WTC11 (cell line): Measurements from ENCODE around the gene MYLK. TPM values are rescaled to one million over a fixed set of nuclear protein-coding genes. Genes with fewer than 3 reads are reported as not detected.

Experiments used
- ATAC-seq: fragments of 200-7000 bp; cut with Tn5 transposase; 2 replicates; pipeline ENCODE4 v1.10.0; 2021; ENCODE audit warnings: mild to moderate bottlenecking, moderate library complexity
- CTCF ChIA-PET: fragments of 300-600 bp; sonication (Branson Sonifier 250); formaldehyde crosslinking; loops from one replicate; lab custom pipeline; 2021; ENCODE audit warnings: antibody characterized with exemption; lab: Charles Lee
- POLR2A ChIA-PET: fragments of 350-600 bp; sonication (Branson Sonifier 250); formaldehyde crosslinking; loops from one replicate; lab custom pipeline; 2021; ENCODE audit warnings: antibody characterized with exemption; lab: Charles Lee
- DNase-seq: peaks from one replicate; pipeline ENCODE4 v3.0.0; 2021; ENCODE audit warnings: low spot score
- H3K27ac Mint-ChIP-seq: 2 replicates; pipeline ENCODE4 v1.8.0; 2021; ENCODE audit warnings: mixed read lengths
- H3K27me3 Mint-ChIP-seq: 2 replicates; pipeline ENCODE4 v1.8.0; 2021; ENCODE audit warnings: low read depth, mild to moderate bottlenecking, moderate library complexity, mixed read lengths
- H3K36me3 Mint-ChIP-seq: 2 replicates; pipeline ENCODE4 v1.8.0; 2021; ENCODE audit warnings: mixed read lengths
- H3K4me1 Mint-ChIP-seq: 2 replicates; pipeline ENCODE4 v1.8.0; 2022; ENCODE audit warnings: mixed read lengths
- H3K4me3 Mint-ChIP-seq: 2 replicates; pipeline ENCODE4 v1.8.0; 2021; ENCODE audit warnings: mild to moderate bottlenecking, moderate library complexity, mixed read lengths
- H3K9me3 Mint-ChIP-seq: 2 replicates; pipeline ENCODE4 v1.8.0; 2021; ENCODE audit warnings: mixed read lengths
- AR ChIP-seq: fragments of 250-450 bp; sonication (Bioruptor Pico); IDR thresholded peaks from 2 replicates; pipeline ENCODE4 v1.9.0; 2021; ENCODE audit warnings: mild to moderate bottlenecking
- ATF1 ChIP-seq: sonication (generic); formaldehyde crosslinking; IDR thresholded peaks from 2 replicates; pipeline ENCODE4 v1.8.1; 2023; ENCODE audit warnings: mild to moderate bottlenecking, moderate library complexity, missing genetic modification reagents
- ATF2 ChIP-seq: sonication (generic); formaldehyde crosslinking; IDR thresholded peaks from 2 replicates; pipeline ENCODE4 v1.8.1; 2022; ENCODE audit warnings: low read depth, missing genetic modification reagents, borderline replicate concordance
- ATF6 ChIP-seq: sonication (generic); formaldehyde crosslinking; IDR thresholded peaks from 2 replicates; pipeline ENCODE4 v1.8.1; 2023; ENCODE audit warnings: mild to moderate bottlenecking, missing genetic modification reagents
- IRF1 ChIP-seq: sonication (generic); formaldehyde crosslinking; IDR thresholded peaks from 2 replicates; pipeline ENCODE4 v1.8.0; 2023; ENCODE audit warnings: missing genetic modification reagents
- MLX ChIP-seq: sonication (generic); formaldehyde crosslinking; IDR thresholded peaks from 2 replicates; pipeline ENCODE4 v1.8.1; 2023; ENCODE audit warnings: mild to moderate bottlenecking, missing genetic modification reagents, moderate library complexity
- MXD4 ChIP-seq: fragments of 250-450 bp; sonication (Bioruptor Pico); IDR thresholded peaks from 2 replicates; pipeline ENCODE4 v1.8.0; 2021; ENCODE audit warnings: mild to moderate bottlenecking, moderate library complexity, borderline replicate concordance
- NR2C2 ChIP-seq: sonication (generic); formaldehyde crosslinking; IDR thresholded peaks from 2 replicates; pipeline ENCODE4 v1.8.0; 2022; ENCODE audit warnings: mild to moderate bottlenecking, missing genetic modification reagents
- PRDM15 ChIP-seq: sonication (generic); formaldehyde crosslinking; IDR thresholded peaks from 2 replicates; pipeline ENCODE4 v1.8.0; 2022; ENCODE audit warnings: missing genetic modification reagents
- RELA ChIP-seq: sonication (generic); formaldehyde crosslinking; IDR thresholded peaks from 2 replicates; pipeline ENCODE4 v1.8.1; 2022; ENCODE audit warnings: missing genetic modification reagents, mild to moderate bottlenecking, borderline replicate concordance
- SOX15 ChIP-seq: fragments of 250-450 bp; sonication (Bioruptor Pico); IDR thresholded peaks from 2 replicates; pipeline ENCODE4 v1.9.0; 2021; ENCODE audit warnings: mild to moderate bottlenecking
- ZNF219 ChIP-seq: sonication (generic); formaldehyde crosslinking; IDR thresholded peaks from 2 replicates; pipeline ENCODE4 v1.8.0; 2023; ENCODE audit warnings: missing genetic modification reagents, mild to moderate bottlenecking, borderline replicate concordance
- ZNF396 ChIP-seq: fragments of 250-450 bp; sonication (Bioruptor Pico); IDR thresholded peaks from 2 replicates; pipeline ENCODE4 v1.8.0; 2021; ENCODE audit warnings: mild to moderate bottlenecking, moderate library complexity, borderline replicate concordance
- total RNA-seq: library from RNA; stranded (reverse); gene quantifications from 3 replicates; pipeline ENCODE4 v1.2.3, GENCODE V29; 2021

Gene MYLK
- total RNA-seq, 1 experiment from 2014 or later = 10.4 TPM

GRCh38 chr3:123832692-123833397 lies 51.3 kb downstream of the MYLK start (continued):
- TF ChIP-seq ZNF396 (CRISPR knock-in tag) = no peak
- TF ChIP-seq MXD4 = no peak

- H3K36me3 Mint-ChIP-seq = peaks cover 31% of the 10 kb centered on the region
- TF ChIP-seq PRDM15 (CRISPR knock-in tag) (no peak), ATF6 (CRISPR knock-in tag) (no peak), SOX15 (CRISPR knock-in tag) (no peak), ATF2 (CRISPR knock-in tag) (no peak), MLX (CRISPR knock-in tag) (no peak), RELA (CRISPR knock-in tag) (no peak), ATF1 (CRISPR knock-in tag) (no peak), IRF1 (CRISPR knock-in tag) (no peak), ZNF219 (CRISPR knock-in tag) (no peak), NR2C2 (no peak), AR (CRISPR knock-in tag) (no peak)
- no peaks in the 10 kb centered on the region; the same call in 1 of the 2 replicates for H3K27me3 Mint-ChIP-seq
- H3K27ac Mint-ChIP-seq = no peak overlapping the region
- H3K4me3 Mint-ChIP-seq = no peak overlapping the region
- H3K9me3 Mint-ChIP-seq = peaks cover 41% of the 10 kb centered on the region
- ChIA-PET POLR2A (no interaction called here), CTCF (no interaction called here)
- H3K4me1 Mint-ChIP-seq = peaks cover 10% of the 10 kb centered on the region
- no peak for DNase-seq
- ATAC-seq = no peak
These were observed 52.7 kb downstream of the MYLK start for GRCh38 chr3:123831420-123831819.
